ENCODE data around the gene PDE7B. TPM values are rescaled to one million over a fixed set of nuclear protein-coding genes. Genes with fewer than 3 reads are reported as not detected.

PDE7B gene
- total and polyA plus RNA-seq, 8 donors, result 1.3 to 4.7 (median 3.6) TPM

DNA sequence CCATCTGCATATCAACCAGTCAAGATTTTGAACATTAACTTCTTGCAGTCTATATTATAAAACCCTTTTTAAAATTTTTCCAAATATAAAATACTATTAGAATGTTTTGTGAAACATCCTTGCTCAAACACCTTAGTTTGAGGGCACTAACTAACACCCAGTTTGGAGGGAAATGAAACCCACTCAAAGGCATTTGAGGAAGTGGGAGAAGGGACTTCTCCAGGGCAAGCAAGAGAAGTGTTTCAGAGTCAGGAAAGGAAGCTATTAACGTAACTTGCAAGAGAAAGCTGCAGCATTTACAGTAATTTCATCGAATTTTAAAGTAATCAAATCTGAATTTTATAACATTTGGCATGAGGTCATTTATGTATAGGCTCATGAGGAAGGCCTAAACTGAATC, 377.3 kb downstream of the PDE7B start:
- TF ChIP-seq CTCF (IDR thresholded peaks at IDR 0.05), result no peak
- ATAC-seq (no peak), DNase-seq (no peak)
- intact Hi-C loops (cut with DNase I), result loop anchor here in 1 of 2 donors (10.0 kb wide), 1 partner anchor 694 kb away; no protein-coding TSS in a partner anchor
- no peak overlapping the region for H3K27ac ChIP-seq
- no peaks in the 10 kb centered on the region for H3K9me3 ChIP-seq
- H3K4me1 ChIP-seq, result peaks cover 0 to 14% of the 10 kb centered on the region in 2 donors
- no peak overlapping the region for H3K4me3 ChIP-seq
- no peaks in the 10 kb centered on the region for H3K27me3 ChIP-seq
- no peaks in the 10 kb centered on the region for H3K36me3 ChIP-seq

DNA sequence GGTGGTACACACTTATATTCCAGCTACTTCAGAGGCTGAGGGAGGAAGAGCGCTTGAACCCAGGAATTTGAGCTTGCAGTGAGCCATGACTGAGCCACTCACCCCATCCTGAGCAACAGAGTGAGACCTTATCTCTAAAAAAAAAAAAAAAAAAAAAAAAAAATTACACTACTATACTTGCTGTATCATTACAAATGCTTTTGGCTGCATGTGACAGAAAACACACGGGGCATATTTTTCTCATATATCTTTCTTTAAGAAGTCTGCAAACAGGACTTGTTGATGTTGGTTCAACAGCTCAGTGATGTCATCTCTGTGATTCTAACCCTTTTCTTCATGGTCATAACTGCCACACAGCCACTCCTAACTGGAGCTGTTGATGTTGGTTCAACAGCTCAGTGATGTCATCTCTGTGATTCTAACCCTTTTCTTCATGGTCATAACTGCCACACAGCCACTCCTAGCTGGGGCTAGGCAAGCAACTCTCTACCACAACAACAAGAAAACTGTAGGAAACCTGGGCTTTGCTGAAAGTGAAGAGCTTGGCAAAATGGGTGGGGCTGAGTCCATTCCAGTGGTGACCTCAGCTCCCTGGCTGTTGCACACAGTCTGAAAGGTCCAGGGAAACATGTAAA, 378.8 kb downstream of the PDE7B start:
- ATAC-seq (peak; percentile 46), DNase-seq (no peak)
- no peak overlapping the region for H3K4me3 ChIP-seq
- peaks cover 0 to 14% of the 10 kb centered on the region in 2 donors for H3K4me1 ChIP-seq
- intact Hi-C loops (cut with DNase I), result no loop called here
- H3K36me3 ChIP-seq, result no peaks in the 10 kb centered on the region
- TF ChIP-seq CTCF (IDR thresholded peaks at IDR 0.05), result no peak
- no peak overlapping the region for H3K27ac ChIP-seq
- no peaks in the 10 kb centered on the region for H3K9me3 ChIP-seq
- no peaks in the 10 kb centered on the region for H3K27me3 ChIP-seq

DNA sequence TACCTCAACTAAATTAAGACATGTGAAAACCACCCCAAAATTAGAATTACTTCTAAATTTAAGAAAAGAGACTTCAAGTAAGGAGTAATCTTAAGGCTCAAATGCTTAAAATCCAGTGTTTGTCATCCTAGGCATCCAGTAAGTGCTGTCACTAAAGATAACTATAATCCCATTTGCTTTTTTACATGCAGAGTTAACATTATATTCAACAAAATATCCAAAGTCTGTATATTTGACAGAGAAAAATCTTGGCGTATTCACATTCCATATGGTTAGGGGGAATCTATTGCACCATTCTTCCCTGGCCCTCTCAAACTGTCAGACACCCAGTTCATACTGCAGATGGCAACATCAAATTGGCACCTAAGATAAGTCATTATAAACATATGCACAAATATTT, 381.2 kb downstream of the PDE7B start:
- ATAC-seq, result no peak
- Histone ChIP-seq H3K27me3 (no peaks in the 10 kb centered on the region), H3K4me3 (no peak overlapping the region), H3K4me1 (peaks cover 0 to 5% of the 10 kb centered on the region in 2 donors), H3K9me3 (no peaks in the 10 kb centered on the region), H3K36me3 (no peaks in the 10 kb centered on the region), H3K27ac (no peak overlapping the region)
- intact Hi-C loops (cut with DNase I), result no loop called here
- no peak for TF ChIP-seq CTCF (IDR thresholded peaks at IDR 0.05)
- DNase-seq, result no peak

DNA sequence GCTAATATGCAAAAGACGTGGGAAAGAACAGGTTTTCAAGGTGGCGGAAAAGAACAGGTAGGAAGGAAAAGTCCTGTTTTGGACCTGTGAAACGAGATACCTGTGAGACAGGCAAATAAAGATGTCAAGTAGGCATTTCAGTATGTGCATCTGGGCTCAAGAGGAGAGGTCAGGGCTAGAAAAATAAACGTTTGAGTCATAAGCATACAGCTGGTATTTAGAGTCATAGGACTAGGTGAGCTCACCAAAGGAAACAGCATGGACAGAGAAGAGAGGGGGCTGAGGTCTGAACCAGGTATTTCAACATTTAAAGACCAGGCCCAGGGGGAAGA, 383.7 kb downstream of the PDE7B start:
- intact Hi-C loops (cut with DNase I), result no loop called here
- no peaks in the 10 kb centered on the region for H3K27me3 ChIP-seq
- no peak for TF ChIP-seq CTCF (IDR thresholded peaks at IDR 0.05)
- no peak overlapping the region for H3K4me3 ChIP-seq
- ATAC-seq, result peak; percentile 57
- no peaks in the 10 kb centered on the region for H3K9me3 ChIP-seq
- DNase-seq, result no peak
- H3K27ac ChIP-seq, result no peak overlapping the region
- H3K36me3 ChIP-seq, result no peaks in the 10 kb centered on the region
- peaks cover 0 to 5% of the 10 kb centered on the region in 2 donors for H3K4me1 ChIP-seq

- ATAC-seq (peak; percentile 59), DNase-seq (peak in 1 of 4 donors; percentile 40)
- TF ChIP-seq CTCF (IDR thresholded peaks at IDR 0.05), result no peak
- Histone ChIP-seq H3K27me3 (no peaks in the 10 kb centered on the region), H3K9me3 (no peaks in the 10 kb centered on the region), H3K4me3 (no peak overlapping the region), H3K4me1 (peaks cover 0 to 5% of the 10 kb centered on the region in 2 donors), H3K27ac (no peak overlapping the region), H3K36me3 (no peaks in the 10 kb centered on the region)
- intact Hi-C loops (cut with DNase I), result no loop called here
Observed at GRCh38 chr6:136236466-136237293, 385.2 kb downstream of the PDE7B start.
